HG02973 (cell line): ENCODE data around the gene TBXA2R.

ENCODE experiments used
- ATAC-seq: cut with Tn5 transposase; IDR thresholded peaks from one replicate; pipeline ENCODE4 v1.9.1; 2021; ENCODE audit warnings: moderate library complexity; ENCODE audit not compliant: unreplicated experiment

TBXA2R gene

GRCh38 chr19:3607303-3608078 lies 816 bp upstream of the TBXA2R start:
- no peak for ATAC-seq

DNA sequence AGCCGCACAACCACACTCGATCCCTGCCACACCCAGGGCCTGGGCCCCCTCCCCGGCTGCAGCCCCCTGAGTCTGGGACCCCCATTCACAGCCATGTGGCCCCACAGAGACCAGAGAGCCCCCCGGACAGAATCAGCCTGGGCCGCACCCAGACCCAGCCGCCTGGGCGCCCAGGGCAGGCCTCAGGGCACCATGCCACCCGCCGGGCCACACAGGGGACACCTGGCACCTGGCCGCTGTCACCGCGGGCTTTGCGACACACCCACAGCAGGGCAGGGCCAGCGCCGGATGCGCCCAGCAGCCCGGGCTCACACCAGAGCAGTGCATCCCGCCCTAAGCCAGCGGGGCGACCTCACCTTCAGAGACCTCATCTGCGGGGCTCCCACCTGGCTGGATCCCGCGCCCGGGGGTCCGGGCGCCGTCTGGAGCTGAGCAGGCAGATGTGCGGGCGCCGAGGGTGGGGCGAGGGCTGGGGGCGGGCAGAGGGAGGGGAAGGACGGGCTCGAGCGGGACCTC lies 443 bp downstream of the TBXA2R start:
- ATAC-seq: no peak

DNA sequence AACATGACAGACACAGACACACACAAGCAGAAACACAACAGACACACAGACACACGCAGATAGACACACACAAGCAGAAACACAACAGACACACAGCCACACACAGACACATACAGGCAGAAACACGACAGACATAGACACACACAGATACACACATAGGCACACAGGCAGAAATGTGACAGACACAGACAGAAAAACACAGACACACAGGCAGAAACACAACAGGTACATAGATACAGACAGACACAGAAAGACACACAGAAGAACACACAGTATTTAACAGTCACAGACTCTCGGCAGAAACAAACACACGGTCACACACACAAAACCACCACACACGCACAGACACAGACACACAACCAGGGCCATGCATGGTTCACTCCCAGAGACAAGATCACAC lies 905 bp downstream of the TBXA2R start:
- ATAC-seq: no peak

- ATAC-seq: no peak
These were observed 1.3 kb downstream of the TBXA2R start for GRCh38 chr19:3605361-3605760.

GRCh38 chr19:3604987-3605343 lies 1.7 kb downstream of the TBXA2R start:
- ATAC-seq: no peak

- no peak for ATAC-seq
These were observed 2.3 kb downstream of the TBXA2R start for GRCh38 chr19:3604227-3604986.

- ATAC-seq: no peak
These were observed 3.4 kb downstream of the TBXA2R start for GRCh38 chr19:3603121-3603811.

DNA sequence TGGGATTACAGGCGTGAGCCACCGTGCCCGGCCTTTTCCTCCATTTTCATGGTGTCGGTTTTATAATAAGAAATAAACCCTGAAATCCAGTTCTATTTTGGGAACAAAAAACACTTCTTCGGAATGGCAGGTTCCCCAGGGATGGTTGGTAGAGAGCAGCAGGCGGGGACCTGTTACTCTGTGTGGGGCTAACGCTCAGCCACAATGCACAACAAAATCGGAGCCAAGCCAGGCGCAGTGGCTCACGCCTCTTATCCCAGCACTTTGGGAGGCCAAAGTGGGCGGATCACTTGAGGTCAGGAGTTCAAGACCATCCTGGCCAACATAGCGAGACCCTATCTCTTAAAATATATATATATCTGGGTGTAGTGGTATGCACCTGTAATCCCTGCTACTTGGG lies 5.7 kb downstream of the TBXA2R start:
- no peak for ATAC-seq

GRCh38 chr19:3599776-3600187 lies 6.9 kb downstream of the TBXA2R start:
- ATAC-seq: no peak

DNA sequence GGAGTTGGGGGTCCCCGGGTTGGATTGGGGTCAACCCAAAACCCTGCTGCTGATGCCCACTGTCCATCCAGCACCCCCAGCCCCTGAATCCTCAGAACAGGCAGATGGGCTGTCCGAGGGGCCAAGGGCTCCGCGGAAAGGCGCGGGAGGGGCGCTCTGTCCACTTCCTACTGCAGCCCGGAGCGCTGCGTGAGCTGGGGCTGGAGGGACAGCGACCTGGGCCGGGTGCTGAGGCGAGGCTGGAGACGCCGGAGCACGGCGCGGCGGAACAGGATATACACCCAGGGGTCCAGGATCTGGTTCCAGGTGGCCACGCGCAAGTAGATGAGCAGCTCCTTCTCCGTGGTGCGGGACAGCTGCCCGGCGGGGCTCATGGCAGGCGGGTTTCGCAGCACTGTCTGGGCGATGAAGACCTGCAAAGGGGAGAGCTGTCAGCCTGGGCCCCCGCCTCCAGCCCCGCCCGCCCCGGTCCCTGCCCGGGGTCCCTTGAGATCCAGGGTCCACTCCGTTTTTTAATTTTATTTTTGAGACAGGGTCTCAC lies 11.1 kb downstream of the TBXA2R start:
- no peak for ATAC-seq

DNA sequence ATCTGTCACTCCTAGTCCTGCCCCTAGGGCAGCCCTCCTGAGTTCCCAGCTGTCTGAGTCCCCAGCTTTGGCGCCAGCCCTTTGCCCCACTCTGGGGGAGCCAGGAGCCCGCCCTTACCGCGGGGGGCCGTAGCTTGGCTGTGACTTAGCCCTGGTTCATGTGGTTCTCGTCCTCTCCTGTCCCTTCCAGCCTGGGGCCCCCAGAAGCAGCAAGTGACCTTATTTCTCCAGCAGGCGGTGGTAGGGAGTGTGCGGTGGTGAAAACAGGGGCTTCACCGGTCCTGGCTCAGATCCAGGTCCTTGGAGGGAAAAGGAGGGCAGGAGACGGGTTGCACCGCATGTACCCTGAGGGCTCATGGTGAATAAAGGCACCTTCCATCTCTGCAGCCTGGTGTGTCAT lies 13.5 kb downstream of the TBXA2R start:
- ATAC-seq: no peak

DNA sequence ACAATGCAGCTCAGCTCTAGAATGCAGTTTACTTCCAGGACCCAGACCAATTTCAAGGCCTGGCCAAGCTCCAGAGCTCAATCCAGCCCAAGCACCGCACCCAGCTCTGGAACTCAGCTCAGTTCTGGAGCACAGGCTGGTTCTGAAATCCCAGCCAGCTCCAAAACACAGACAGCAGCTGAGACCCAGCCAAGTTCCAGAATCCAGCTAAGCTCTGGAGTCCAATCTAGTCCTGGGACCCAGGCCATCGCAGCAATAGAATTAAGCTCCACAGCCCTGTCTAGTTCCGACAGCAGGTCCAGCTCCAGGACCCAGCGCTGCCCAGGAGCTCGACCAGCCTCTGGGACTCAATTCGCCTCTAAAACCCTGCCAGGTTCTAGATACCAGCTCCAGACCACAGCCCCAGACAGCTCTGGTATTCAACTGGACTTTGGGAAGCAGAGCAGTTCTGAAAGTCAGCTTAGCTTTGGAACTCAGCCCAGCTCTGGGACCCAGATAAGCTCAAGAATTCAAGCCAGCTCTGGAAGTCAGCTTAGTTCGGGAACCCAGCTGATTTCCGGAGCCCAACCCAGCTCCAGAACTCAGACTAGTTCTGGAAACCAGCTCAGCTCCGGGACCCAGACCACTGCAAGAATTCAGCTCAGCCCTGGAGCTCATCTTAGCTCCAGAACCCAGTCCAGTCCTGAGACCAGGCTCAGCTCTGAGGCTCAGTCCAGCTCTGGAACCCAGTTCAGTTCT lies 14.6 kb downstream of the TBXA2R start:
- no peak for ATAC-seq

GRCh38 chr19:3590991-3591659 lies 15.6 kb downstream of the TBXA2R start:
- ATAC-seq: no peak

GRCh38 chr19:3589949-3590348 lies 16.7 kb downstream of the TBXA2R start:
- ATAC-seq: no peak

- ATAC-seq: no peak
These were observed 17.2 kb downstream of the TBXA2R start for GRCh38 chr19:3589439-3589838.

DNA sequence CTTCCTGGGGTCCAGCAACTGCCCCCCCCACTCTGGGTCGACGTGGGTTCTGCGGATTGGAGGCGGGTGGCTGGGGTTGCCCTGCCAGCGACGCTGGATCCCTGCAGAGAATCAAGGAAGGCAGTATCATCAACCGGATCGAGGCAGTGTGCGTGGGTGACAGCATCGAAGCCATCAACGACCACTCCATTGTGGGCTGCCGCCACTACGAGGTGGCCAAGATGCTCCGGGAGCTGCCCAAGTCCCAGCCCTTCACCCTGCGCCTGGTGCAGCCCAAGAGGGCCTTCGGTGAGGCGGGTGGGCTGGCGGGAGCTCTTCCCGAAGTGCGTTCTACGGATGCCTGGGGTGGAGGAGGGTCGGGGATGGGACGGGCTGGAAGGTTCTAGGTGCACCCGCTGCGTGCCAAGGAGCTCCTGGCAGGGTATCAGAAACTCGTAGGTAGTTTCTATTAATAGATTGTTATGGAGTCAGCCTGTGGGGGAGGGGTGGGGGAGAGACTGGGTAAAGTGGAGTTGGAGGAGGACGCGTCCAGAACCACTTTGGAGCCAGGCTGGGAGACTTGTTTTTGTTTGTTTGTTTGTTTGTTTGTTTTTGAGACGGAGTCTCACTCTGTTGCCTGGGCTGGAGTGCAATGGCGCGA lies 19.8 kb downstream of the TBXA2R start:
- no peak for ATAC-seq

DNA sequence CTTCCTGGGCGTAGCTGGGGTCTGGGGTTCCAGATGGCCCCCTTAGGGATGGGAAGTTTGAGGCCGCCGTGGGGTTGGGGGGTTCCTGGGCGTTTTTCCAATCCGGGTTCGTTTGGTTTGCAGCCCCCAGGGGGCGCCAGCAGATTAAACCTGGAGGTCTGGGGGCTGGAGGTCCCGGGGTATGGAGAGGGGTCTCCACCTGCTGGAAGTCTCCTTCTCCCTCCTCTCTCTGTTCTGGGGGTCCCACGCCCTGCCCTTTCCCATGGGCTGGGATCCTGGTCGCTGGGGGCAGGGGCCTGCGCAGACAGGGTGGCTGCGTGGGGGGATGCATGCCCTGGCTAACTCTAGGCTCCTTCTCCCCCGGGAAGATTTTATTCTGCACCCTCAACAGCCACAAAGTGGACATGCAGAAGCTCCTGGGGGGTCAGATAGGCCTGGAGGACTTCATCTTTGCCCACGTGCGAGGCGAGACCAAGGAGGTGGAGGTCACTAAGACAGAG lies 20.5 kb downstream of the TBXA2R start:
- no peak for ATAC-seq

DNA sequence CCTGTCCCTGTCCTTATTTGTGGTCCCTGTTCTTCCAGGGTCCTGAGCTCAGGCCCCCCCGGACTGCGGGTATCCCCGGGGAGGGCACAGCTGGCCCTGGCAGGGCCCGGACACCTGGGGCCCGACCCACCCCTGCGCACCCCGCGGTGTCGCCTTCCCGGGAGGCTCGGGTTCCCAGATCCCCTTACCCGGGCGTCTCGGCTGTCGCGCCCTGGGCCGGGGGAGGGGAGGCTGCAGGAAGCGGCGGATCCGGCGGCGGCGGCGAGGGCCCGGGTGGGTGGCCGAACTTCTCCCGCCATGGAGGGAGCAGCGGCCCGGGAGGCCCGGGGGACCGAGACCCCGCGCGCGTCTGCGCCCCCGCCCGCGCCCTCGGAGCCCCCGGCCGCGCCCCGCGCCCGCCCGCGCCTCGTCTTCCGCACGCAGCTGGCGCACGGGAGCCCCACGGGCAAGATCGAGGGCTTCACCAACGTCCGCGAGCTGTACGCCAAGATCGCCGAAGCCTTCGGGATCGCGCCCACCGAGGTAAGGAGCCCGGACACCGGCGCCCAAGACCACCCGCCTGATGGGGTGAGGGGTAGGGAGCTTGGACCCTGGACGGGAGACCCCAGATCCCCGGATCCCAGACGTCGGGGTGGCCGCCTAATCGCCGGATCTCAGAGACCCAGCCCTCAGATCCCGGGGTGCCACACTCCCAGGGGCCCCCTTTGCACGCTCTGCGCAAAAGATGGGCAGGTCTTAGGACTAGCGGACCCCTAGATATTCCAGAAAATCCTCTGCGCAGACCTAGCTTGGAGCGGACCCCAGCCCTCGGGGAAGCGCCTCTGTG lies 21.2 kb downstream of the TBXA2R start, which contains the start of gene GIPC3:
TSS of gene GIPC3 (plus strand) at position 178 of the 826 bp plus-strand sequence. CDS start at position 298, 120 bp downstream.
- ATAC-seq: no peak
